HG02759 (cell line): ENCODE data around the gene CHCT1.
A peak's percentile ranks its signal among the peaks of the same experiment; 100 is the strongest.
"Not testable (repeated sequence)": the region's sequence is repeated elsewhere in the genome, so short reads cannot be mapped to it uniquely, and the experiment has no call there.

Source experiments
- ATAC-seq: cut with Tn5 transposase; IDR thresholded peaks from one replicate; pipeline ENCODE4 v1.9.1; 2021; ENCODE audit warnings: mild to moderate bottlenecking, moderate library complexity; ENCODE audit not compliant: unreplicated experiment

The CHCT1 gene

DNA sequence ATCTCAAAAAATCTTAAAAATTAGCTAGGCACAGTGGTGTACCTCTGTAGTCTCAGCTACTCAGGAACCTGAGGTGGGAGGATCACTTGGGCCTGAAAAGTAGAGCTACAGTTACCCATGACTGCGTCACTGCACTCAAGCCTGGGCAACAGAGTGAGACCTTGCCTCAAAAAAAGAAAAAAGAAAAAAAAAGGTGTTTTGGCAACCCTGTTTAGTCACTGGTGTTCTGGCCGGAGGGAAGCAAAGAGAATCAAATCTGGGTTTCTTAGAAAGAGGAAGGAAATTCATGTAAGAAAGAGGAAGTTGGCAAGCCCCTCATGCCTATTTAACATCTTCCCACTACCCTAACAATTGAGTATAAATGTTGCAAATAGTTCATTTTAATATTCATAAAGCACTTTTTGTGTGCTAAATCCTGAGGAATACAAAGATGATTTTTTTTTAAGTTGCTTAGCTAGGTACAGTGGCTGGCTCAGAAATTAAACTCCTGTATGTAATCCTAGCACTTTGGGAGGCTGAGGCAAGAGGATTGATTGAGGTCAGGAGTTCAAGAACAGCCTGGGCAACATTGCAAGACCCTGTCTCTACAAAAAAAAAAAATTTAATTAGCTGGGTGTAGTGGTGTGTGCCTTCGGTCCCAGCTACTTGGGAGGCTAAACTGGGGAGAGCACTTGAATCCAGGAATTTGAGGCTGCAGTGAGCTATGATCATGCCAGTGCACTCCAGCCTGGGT, 23.9 kb upstream of the CHCT1 start:
- peak; percentile 82 for ATAC-seq

GRCh38 chr17:60401819-60402218, 20.5 kb upstream of the CHCT1 start:
- ATAC-seq, result no peak

GRCh38 chr17:60403523-60403810, 18.8 kb upstream of the CHCT1 start:
- ATAC-seq, result no peak

DNA sequence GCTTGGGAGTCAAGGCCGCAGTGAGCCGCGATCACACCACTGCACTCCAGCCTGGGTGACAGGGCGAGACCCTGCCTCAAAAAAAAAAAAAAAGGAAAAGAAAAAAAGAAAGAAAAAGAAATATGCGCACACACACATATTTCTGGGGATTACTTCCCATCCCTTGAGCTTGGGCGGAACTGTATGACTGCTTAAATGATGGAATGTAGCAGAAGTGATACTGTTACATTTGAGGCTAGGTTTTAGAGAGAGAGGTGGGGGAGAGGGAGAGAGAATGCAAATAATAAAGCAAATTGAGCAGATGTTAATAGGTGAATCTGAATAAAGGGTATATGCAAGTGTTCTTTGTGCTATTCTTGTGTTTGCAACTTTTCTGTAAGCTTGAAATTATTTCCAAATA, 18.3 kb upstream of the CHCT1 start:
- ATAC-seq, result no peak

DNA sequence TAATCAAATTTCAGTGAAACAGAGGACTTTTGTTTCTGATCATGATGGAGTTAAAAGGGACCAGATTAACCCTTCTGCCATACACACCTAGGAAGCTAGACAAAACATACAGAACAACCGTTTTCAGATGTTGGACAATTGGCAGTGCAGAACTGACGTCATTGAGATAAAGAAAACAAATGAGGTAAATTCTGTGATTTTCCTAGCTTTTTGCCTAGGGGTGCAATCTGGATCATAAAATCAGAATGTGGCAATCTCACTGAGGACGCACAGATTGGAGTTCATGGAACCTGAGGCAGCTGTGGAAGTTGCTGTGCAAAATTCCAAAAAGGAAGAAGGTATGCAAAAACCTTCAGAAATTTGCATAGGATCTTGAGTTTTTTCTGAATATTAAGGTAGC, 15.4 kb upstream of the CHCT1 start:
- no peak for ATAC-seq

GRCh38 chr17:60410001-60410400, 12.3 kb upstream of the CHCT1 start:
- ATAC-seq, result no peak

DNA sequence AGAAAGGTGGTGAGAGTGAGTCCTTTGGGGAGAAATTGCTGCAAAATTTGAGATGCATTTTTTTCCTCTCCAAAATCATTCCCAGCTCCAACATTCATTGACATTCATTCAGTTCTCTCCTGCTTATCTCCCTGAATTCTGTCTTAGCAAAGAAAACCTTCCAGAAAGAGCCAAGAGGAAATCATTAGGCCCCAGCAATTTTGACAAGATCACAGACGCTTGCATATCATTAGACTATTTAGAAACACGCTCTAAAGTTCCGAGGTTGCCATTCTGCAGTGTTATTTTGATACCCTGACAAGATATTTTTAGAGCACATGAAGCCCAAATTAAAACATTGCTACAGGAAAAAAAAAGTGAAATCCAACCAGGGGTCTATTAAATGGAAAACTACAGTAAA, 9.6 kb upstream of the CHCT1 start:
- ATAC-seq, result no peak

DNA sequence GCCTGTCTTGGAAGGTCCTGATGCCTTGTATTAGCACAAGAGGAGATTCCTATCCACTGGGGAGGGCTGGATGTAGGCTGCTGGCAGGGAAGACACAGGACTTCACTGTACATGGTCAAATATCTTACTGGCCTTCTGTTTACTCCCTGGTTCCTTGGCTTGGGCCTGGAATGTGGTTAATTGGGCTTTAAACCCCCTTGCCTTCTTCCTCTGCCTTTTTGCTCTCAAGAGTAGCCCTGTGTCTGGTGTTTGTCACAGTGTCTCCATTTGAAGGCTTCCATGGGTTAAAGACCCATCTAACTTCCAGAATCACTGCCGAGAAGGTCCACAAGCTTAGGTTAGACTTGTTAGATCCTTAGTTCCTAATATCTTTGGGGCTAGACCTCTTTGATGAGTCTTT, 7.1 kb upstream of the CHCT1 start:
- no peak for ATAC-seq

- ATAC-seq, result no peak
Observed at GRCh38 chr17:60416368-60416925, 5.8 kb upstream of the CHCT1 start.

- not testable (repeated sequence) for ATAC-seq
Observed at GRCh38 chr17:60419003-60419402, 3.3 kb upstream of the CHCT1 start.

GRCh38 chr17:60419875-60420274, 2.4 kb upstream of the CHCT1 start:
- not testable (repeated sequence) for ATAC-seq

- peak; percentile 91 for ATAC-seq
Observed at GRCh38 chr17:60421273-60422161, 772 bp upstream of the CHCT1 start.

DNA sequence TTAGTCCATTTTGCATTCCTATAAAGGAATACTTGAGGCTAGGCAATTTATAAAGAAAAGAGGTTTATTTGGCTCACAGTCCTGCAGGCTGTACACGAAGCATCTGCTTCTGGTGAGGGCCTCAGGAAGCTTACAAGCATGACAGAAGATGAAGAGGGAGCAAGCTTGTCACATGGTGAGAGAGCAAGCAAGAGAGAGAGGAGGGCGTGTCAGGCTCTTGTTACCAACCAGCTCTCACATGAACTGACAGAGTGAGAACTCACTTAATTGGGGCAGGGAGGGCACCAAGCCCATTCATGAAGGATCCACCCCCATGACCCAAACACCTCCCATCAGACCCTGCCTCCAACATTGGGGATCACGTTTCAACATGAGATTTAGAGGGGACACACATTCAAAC, 1.6 kb downstream of the CHCT1 start:
- no peak for ATAC-seq

DNA sequence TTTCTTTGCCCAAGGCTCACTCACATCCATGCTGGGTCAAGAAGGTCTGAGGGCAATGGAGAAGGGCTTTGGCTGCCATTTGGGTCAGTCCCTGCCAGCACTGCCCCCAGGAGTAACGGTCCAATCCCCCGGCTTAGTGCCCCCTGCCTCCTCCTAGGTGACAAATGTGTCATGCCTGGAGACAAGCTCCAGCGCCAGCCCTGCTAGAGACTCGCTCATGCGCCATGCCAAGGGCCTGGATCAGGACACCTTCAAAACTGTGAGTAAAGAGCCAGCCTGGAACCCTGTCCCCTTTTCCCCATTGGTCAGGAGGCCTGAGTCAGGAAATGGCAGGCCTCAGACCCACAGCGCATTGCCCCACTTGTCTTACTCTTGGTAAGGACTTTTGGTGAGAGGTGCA, 3.3 kb downstream of the CHCT1 start:
- no peak for ATAC-seq

DNA sequence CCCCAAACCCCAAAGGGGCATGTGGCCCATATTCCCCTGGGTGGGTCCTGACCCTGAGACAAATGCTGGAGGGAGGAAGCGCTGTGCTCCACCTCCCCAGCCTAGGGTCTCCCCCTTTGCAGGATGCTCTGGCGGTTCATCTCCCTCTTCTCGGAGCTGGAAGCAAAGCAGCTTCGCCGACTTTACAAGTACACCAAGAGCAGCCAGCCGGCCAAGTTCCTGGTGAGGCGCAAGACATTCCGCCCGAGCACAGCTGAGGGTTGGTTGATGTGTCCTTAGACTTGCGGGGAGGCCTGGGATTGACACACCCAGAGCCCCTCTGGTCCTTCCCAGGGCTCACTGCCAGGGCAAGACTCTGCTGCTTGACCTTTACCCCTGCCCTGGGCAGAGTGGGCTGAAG, 4.3 kb downstream of the CHCT1 start:
- no peak for ATAC-seq

GRCh38 chr17:60428491-60428890, 6.2 kb downstream of the CHCT1 start:
- not testable (repeated sequence) for ATAC-seq

DNA sequence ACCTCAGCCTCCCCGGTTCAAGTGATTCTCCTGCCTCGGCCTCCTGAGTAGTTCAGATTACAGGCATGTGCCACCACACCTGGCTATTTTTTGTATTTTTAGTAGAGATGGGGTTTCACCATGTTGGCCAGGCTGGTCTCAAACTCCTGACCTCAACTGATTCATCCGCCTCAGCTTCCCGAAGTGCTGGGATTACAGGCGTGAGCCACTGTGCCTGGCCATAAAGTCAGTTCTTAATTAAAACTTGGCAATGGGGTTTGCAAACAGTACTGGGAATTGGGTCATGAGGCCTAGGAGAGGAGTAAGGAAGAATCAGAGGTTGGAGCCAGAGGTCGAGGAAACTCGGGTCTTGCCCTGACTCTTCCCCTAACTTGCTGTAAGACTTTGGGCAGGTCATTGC, 8.3 kb downstream of the CHCT1 start:
- ATAC-seq, result not testable (repeated sequence)

DNA sequence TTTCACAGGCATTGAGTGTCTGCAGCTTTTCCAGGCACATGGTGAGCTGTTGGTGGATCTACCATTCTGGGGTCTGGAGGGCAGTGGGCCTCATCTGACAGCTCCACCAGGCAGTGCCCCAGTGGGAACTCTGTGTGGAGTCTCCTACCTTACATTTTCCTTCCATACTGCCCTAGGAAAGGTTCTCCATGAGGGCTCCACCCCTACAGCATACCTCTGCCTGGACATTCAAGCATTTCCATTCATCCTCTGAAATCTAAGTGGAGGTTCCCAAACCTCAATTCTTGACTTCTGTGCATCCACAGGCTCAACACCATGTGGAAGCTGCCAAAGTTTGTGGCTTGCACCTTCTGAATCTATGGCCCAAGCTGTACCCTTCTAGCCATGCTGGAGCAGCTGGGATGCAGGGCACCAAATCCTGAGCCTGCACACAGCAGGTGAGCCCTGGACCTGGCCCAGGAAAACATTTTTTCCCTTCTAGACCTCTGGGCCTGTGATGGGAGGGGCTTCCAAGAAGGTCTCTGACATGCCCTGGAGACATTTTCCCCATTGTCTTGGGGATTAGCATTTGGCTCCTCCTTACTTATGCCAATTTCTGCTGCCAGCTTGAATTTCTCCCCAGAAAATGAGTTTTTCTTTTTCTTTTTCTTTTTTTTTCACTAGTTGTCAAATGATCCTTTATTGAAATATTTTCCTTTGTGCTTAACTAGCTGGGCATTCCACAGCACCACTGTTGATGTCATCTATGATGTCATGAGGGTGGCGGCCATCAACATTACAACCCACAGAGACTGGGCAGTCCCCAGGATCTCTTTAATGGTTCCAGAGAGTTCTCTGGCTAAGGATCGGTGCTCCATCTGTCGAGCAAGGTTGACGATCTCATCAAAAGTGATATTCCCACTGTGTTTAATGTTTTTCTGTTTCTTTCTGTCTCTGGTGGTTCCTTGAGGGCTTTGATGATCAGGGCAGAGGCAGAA, 11.0 kb downstream of the CHCT1 start:
- ATAC-seq, result not testable (repeated sequence)

DNA sequence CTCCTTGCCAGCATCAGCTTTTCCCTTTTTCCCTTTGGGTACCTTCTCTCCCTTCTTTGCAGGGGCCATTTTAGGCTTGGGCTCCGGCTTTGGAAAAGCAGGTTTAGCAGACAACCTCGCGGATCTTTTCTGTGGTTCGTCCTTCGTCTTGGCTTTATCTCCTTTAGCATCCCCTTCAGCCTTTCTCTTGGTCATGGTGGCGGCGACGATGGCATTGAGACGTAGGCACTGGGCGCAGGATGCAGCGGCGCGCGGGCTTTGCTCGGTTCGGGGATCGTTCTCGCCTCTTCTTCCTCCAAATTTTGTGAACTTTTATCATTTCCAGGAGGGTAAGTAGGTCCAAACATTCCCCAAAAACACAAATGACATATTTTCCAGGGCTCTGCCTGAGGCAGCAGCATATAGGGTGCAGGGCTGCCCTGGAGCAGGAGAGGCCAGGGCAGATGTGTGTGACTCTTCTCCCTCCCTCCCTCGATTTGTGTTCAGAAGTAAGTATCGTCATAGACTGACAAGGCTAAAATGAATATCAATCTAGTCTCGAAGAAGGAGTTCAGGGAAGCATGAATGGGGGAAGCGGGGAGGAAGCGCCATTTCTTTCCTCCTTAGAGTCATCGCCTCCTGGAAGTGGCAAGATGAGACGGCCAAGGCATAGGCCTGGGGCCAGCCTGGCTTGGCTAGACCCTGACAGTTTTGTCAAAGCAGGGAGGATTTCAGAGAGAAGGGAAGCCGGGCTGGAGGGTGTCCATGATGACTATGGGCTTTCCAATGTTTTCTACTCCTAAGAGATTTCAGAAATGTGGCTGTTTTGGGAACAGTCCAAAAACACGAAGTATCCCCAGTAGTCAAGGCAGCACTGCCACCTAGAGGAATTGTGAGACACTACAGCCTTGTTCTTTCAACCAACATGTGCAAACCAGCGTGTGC, 13.2 kb downstream of the CHCT1 start:
- no peak for ATAC-seq

DNA sequence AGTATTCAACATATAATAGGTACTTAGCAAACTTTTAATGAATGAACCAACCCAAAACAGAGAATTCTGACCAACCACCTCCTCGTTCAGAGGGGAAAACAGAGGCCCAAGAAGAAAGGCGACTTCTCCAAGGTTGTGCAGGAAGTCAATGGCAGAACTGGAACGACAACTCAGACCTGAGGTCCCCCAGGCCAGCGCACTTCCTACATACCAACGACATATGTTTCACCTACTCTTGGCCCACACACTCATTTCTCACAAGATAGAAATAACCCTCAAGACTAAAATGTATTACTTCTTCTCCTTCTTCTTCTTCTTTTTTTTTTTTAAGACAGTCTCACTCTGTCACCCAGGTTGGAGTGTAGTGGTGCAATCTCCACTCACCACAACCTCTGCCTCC, 14.4 kb downstream of the CHCT1 start:
- no peak for ATAC-seq
